ENCODE data around the gene TEF. TPM values are rescaled to one million over a fixed set of nuclear protein-coding genes. Genes with fewer than 3 reads are reported as not detected.

The TEF gene
- total and polyA plus RNA-seq, 3 donors from 2014 or later, result 25.6 to 40.9 (median 32.8) TPM

GRCh38 chr22:41356430-41357028 lies 25.2 kb upstream of the TEF start:
- no peaks in the 10 kb centered on the region for H3K36me3 ChIP-seq (ENCODE audit: low read depth, missing control alignments)
- H3K9me3 ChIP-seq, result no peaks in the 10 kb centered on the region
- intact Hi-C loops (cut with DNase I; ENCODE audit: low total_unique reads), result no loop called here
- no peak for DNase-seq
- no peaks in the 10 kb centered on the region for H3K4me1 ChIP-seq
- no peaks in the 10 kb centered on the region for H3K27me3 ChIP-seq
- no peak overlapping the region for H3K27ac ChIP-seq
- H3K4me3 ChIP-seq, result no peak overlapping the region
- TF ChIP-seq CTCF (IDR thresholded peaks at IDR 0.05), result no peak
- no peak for TF ChIP-seq POLR2A (IDR thresholded peaks at IDR 0.05)
- 92% methylated on average over 25 of the region's 25 CpGs; no CpG with 5 or more reads in 1 of the 2 donors for WGBS, 2 donors

- Histone ChIP-seq H3K27ac (no peak overlapping the region), H3K27me3 (no peaks in the 10 kb centered on the region), H3K4me3 (no peak overlapping the region), H3K4me1 (no peaks in the 10 kb centered on the region), H3K36me3 (ENCODE audit: low read depth, missing control alignments) (no peaks in the 10 kb centered on the region), H3K9me3 (no peaks in the 10 kb centered on the region)
- DNase-seq, result no peak
- WGBS, 2 donors, result 80 to 91% methylated on average over 1 to 15 of the region's 16 CpGs
- TF ChIP-seq CTCF (IDR thresholded peaks at IDR 0.05), result no peak
- TF ChIP-seq POLR2A (IDR thresholded peaks at IDR 0.05), result no peak
- intact Hi-C loops (cut with DNase I; ENCODE audit: low total_unique reads), result no loop called here
Observed at GRCh38 chr22:41357191-41357590, 24.6 kb upstream of the TEF start.

DNA sequence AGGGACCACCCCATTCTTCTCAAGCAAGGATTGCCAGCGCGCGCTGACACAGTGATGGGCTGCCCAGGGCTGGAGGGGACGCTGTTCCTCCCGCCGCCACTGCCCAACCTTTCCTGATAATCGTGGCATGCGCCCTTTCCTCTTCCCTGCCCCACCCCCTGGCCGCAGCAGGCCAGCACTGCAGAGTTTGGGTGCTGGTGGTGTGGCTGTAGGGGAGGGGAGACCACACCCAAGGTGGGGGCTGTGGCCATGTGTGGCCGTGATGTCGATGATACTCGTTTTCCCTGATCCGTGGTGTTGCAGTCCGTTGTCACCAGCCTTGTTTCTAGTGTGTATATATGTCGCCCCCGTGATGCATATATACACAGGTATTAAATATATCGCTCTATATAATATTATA lies 22.8 kb upstream of the TEF start:
- no peak overlapping the region for H3K27ac ChIP-seq
- no peak for DNase-seq
- TF ChIP-seq POLR2A (IDR thresholded peaks at IDR 0.05), result no peak
- no peak for TF ChIP-seq CTCF (IDR thresholded peaks at IDR 0.05)
- H3K9me3 ChIP-seq, result no peaks in the 10 kb centered on the region
- H3K27me3 ChIP-seq, result no peaks in the 10 kb centered on the region
- no peak overlapping the region for H3K4me3 ChIP-seq
- no peaks in the 10 kb centered on the region for H3K4me1 ChIP-seq
- 84 to 85% methylated on average over 16 to 17 of the region's 17 CpGs for WGBS, 2 donors
- intact Hi-C loops (cut with DNase I; ENCODE audit: low total_unique reads), result no loop called here
- no peaks in the 10 kb centered on the region for H3K36me3 ChIP-seq (ENCODE audit: low read depth, missing control alignments)

GRCh38 chr22:41359376-41359775 lies 22.4 kb upstream of the TEF start:
- 73 to 74% methylated on average over 4 of the region's 4 CpGs for WGBS, 2 donors
- H3K27me3 ChIP-seq, result no peaks in the 10 kb centered on the region
- H3K4me3 ChIP-seq, result no peak overlapping the region
- intact Hi-C loops (cut with DNase I; ENCODE audit: low total_unique reads), result no loop called here
- H3K27ac ChIP-seq, result no peak overlapping the region
- DNase-seq, result no peak
- TF ChIP-seq POLR2A (IDR thresholded peaks at IDR 0.05) (no peak), CTCF (IDR thresholded peaks at IDR 0.05) (no peak)
- no peaks in the 10 kb centered on the region for H3K4me1 ChIP-seq
- no peaks in the 10 kb centered on the region for H3K9me3 ChIP-seq
- no peaks in the 10 kb centered on the region for H3K36me3 ChIP-seq (ENCODE audit: low read depth, missing control alignments)

DNA sequence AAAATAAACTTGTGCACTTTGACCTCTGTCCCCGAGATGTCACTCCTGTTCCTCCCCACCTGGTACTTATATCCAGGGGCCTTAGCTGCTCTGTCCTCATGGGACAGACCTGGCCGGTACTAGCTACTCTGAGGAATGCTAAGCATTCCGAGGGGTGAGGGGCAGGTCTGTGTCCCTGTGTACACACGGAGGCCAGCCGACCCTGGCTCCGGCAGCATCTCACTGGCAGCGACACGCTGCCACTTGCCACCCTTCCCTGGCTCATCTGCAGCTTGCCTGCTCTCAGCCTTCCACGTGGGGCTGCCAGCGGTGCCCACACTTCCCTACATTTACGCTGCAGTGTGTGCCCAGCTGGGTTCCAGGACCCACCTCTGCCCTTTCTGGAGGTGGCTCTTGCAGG lies 21.6 kb upstream of the TEF start:
- H3K27me3 ChIP-seq, result no peaks in the 10 kb centered on the region
- 64 to 68% methylated on average over 11 of the region's 11 CpGs for WGBS, 2 donors
- no peaks in the 10 kb centered on the region for H3K36me3 ChIP-seq (ENCODE audit: low read depth, missing control alignments)
- DNase-seq, result no peak
- no peak overlapping the region for H3K27ac ChIP-seq
- no peaks in the 10 kb centered on the region for H3K9me3 ChIP-seq
- no peak for TF ChIP-seq POLR2A (IDR thresholded peaks at IDR 0.05)
- no peak for TF ChIP-seq CTCF (IDR thresholded peaks at IDR 0.05)
- H3K4me3 ChIP-seq, result no peak overlapping the region
- intact Hi-C loops (cut with DNase I; ENCODE audit: low total_unique reads), result no loop called here
- no peaks in the 10 kb centered on the region for H3K4me1 ChIP-seq

Measured in testis (tissue), 3 donors.